Left renal pelvis (tissue), 4 donors: Measurements from ENCODE around the gene FAM117A. TPM values are rescaled to one million over a fixed set of nuclear protein-coding genes. Genes with fewer than 3 reads are reported as not detected.
"Not testable (repeated sequence)": the region's sequence is repeated elsewhere in the genome, so short reads cannot be mapped to it uniquely, and the experiment has no call there.

ENCODE experiments used
- DNase-seq, 4 donors: peaks; one replicate each; pipeline ENCODE4 v3.0.0-alpha.2; 2013; ENCODE audit warnings: low read depth in 4 of 4, low spot score in 3 of 4
- polyA plus RNA-seq, 4 donors: library from polyadenylated mRNA; unstranded; fragments of 120-200 nt; gene quantifications; one replicate each; pipeline ENCODE4 v1.2.1, GENCODE V29; 2013; ENCODE audit not compliant: insufficient read length in 4 of 4

FAM117A gene
- polyA plus RNA-seq, 4 donors = 15.2 to 20.7 (median 17.2) TPM

- no peak for DNase-seq
Measured at GRCh38 chr17:49741692-49742076, 22.2 kb downstream of the FAM117A start.

- no peak for DNase-seq
Measured at GRCh38 chr17:49741009-49741691, 22.8 kb downstream of the FAM117A start.

GRCh38 chr17:49739641-49740271, 24.2 kb downstream of the FAM117A start:
- DNase-seq = no peak

- DNase-seq = no peak
Measured at GRCh38 chr17:49738456-49739163, 25.3 kb downstream of the FAM117A start.

- no peak for DNase-seq
Measured at GRCh38 chr17:49734515-49735490, 29.1 kb downstream of the FAM117A start.

GRCh38 chr17:49731435-49731831, 32.5 kb downstream of the FAM117A start:
- no peak for DNase-seq

GRCh38 chr17:49730785-49731434, 33.0 kb downstream of the FAM117A start:
- no peak for DNase-seq

- peak in 2 of 4 donors; percentile 39 to 58 for DNase-seq
Measured at GRCh38 chr17:49730078-49730784, 33.7 kb downstream of the FAM117A start.

- DNase-seq = no peak
Measured at GRCh38 chr17:49729069-49729468, 34.9 kb downstream of the FAM117A start.

- no peak for DNase-seq
Measured at GRCh38 chr17:49728425-49728824, 35.5 kb downstream of the FAM117A start.

GRCh38 chr17:49727380-49727779, 36.6 kb downstream of the FAM117A start:
- DNase-seq = no peak

- DNase-seq = no peak
Measured at GRCh38 chr17:49725452-49726130, 38.3 kb downstream of the FAM117A start.

- not testable (repeated sequence) for DNase-seq
Measured at GRCh38 chr17:49724552-49724951, 39.4 kb downstream of the FAM117A start.

GRCh38 chr17:49723423-49723822, 40.5 kb downstream of the FAM117A start:
- peak in 3 of 4 donors; percentile 53 to 60 (median 58) for DNase-seq

- DNase-seq = no peak
Measured at GRCh38 chr17:49722066-49722465, 41.9 kb downstream of the FAM117A start.

- DNase-seq = no peak
Measured at GRCh38 chr17:49717371-49717861, 46.5 kb downstream of the FAM117A start.

- DNase-seq = no peak
Measured at GRCh38 chr17:49716668-49717364, 47.1 kb downstream of the FAM117A start.

GRCh38 chr17:49715717-49716279, 48.1 kb downstream of the FAM117A start:
- no peak for DNase-seq
